NCI-H1436 treated with DMSO at 0.1 percent for 48 hours (cell line): ENCODE data around the gene SIPA1L3.
"Not testable (repeated sequence)": the region's sequence is repeated elsewhere in the genome, so short reads cannot be mapped to it uniquely, and the experiment has no call there.

Experiments used
- DNase-seq: peaks from one replicate; lab custom pipeline; 2025; lab: John Stamatoyannopoulos, UW

Gene SIPA1L3

DNA sequence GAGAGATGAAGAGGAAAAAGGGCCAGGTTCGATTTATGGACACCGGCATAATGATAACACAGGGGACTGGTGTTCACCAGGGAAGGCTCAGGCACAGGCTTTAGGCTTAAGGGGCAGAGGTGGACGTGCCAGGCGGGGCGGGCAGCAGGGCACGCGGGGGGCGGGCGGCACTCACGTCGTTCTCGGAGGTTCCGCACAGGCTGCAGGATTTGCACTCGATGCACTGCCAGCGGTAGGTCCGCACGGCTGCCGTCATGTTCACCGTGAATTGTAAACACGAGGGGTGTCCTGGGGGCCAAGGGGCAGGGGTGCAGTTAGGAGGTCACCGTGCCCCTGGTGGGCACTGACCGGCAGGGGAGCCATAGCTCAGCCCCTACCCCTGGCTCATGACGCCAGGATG is 306.5 kb downstream of the SIPA1L3 start:
- no peak for DNase-seq

DNA sequence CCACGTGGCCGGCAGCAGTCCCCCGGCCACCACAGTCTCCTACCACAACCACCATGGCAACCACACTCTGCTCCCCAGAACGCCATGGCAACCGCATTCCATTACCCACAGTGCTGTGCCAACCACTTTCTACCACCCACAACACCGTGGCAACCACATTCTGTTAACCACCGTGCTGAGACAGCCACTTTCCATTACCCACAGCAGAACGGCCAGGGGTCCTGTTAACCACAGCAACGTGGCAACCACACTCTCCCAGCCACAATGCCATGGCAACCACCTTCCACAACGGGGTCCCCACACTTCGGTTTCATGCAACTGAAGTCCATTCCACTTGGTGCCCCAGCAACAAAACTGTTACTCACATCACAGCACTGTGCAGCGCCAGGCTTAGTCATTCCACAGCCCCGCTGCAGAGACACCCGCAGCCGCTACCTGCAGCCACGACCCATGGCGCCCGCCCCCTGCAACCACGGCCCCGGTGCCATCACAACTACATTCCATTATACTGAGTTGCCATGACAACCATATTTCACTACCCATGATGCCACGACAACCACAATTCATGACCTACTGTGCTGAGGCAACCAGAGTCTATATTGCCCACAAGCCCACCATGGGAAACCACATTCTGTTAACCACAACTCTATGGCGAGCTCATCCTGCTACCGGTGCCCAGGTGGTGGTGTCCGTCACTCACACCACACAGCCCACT is 307.1 kb downstream of the SIPA1L3 start:
- DNase-seq = no peak

DNA sequence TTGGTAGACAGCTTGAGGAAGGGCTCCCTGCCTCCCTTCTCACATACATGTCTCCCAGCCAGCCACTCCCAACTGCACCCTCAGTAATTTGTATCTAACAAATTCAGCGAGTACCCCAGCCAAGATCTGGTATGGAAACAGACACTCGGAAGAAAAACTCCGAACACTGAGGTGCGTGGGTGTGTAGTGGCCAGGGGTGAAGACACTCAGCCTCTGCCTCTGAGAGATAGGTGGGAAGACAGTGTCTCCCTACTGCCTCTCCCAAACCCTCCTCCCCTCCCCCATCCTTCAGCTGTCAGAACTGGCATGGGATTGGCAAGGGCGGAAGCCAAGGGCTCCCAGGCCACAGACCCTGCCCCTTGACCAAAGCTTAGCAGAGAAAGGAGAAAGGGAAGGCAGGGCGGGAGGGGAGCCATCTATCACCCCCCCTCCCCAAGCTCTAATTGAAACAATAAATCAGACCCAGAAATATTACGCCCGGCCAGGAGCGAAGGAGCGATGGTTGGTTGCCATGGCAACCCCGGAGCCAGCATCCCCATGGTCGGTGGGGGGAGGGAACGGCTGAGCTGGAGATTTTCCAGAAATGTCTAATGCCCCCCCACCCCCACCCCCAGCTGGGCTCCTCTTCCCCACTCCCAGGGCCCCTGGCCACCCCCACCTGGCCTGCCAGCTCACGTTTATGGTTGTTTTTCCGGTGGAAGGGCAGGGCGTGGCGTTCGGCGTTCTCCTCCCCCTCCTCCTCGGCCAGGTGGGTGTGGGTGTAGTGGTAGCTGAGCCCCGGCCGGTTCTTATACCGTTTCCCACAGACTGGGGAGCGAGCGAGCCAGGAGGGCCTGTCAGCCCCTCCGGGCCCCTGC is 310.0 kb downstream of the SIPA1L3 start:
- DNase-seq = no peak

DNA sequence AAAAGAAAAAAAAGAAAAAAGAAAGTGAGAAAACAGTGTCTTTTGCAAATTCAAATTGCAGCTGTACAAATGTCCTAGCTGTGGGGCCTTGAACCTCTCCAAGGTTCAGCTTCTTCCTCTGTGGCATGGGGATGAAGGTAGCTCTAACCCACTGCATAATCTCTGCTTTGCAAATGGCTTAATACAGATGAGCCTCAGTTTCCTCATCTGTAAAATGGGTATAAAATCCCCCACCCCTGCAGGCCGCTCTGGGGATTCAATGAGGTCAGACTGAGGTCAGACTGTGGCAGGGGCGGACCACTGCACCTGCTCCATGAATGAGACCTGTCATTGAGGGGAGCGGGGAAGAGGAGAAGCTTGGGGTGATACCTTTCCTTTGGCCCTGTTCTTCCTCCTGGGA is 311.2 kb downstream of the SIPA1L3 start:
- no peak for DNase-seq

DNA sequence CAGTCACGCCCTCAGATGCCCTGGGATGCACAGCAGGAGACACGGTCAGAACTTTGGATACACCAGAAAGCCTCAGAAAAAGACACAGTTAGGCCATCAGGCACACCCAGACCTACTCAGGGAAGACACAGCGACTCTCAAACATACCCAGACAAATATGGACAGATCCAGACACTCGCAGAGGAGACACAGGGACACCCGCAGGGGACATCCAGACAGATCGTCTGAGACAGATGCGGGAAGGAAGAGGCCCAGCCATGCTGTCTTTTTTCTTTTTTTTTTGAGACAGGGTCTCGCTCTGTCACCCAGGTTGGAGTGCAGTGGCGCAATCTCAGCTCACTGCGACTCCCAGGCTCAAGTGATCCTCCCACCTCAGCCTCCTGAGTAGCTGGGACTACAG is 312.2 kb downstream of the SIPA1L3 start:
- no peak for DNase-seq

DNA sequence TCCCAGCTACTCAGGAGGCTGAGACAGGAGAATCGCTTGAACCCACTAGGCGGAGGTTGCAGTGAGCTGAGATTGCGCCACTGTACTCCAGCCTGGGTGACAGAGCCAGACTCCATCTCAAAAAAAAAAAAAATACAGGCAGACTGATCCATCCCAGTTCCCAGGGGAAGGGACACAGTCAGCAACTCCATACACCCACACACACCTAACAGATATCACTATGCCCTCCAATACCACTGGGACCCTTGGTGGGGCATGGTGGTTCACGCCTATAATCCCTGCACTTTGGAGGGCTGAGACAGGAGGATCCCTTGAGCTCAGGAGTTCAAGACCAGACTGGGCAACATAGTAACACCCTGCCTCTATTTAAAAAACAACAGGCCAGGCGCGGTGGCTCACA is 314.4 kb downstream of the SIPA1L3 start:
- no peak for DNase-seq

DNA sequence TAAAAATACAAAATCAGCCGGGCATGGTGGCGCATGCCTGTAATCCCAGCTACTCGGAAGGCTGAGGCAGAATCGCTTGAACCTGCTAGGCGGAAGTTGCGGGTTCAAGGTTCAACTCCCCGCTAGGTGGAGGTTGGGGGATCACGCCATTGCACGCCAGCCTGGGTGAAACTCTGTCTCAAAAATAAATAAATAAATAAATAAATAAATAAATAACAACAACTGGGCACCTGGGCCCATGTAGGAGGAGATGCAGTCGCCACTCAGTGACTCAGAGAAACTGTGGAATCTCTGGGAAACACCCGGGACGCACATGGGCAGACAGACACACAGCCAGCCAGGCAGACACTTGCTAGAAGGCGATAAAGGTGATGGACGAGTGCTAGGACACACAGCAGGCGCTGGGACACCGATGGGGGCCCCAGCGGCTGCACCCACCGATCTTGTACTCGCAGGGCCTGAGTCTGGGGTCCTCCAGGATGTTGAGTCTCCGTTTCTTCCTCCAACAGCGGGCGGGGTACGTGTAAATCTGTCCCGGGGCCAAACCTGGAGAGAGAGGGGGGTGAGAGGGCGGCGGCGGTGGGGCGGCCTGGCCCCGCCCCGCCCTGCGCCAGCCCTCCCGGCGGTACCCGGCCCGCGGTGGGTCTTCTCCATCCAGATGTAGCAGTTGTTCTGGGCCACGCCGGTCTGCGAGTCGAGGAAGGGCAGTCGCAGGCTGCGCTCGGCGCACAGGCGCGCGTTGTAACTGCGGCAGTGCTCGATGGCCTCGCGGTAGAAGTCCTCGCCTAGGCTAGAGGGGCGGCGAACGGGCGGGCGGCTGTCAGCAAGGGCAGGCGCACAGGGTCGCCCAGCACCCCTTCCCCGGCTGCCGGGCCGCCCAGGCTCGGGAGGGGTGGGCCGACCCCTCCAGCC is 315.2 kb downstream of the SIPA1L3 start:
- DNase-seq = no peak

DNA sequence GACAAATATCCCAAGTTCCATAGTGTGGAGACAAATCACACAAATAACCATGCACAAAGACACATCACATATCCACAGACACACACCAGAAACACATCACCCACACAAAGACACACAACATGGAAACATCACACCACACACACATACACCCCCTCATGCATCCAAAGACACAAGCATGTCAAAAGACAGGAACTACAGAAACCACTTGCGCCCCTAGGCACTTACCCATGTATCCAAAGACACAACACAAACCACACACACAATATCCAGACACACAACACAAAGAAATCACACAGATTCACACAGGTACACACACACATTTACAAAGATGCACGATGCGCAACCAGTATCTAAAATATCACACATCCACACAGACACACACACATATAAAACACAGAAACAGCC is 316.1 kb downstream of the SIPA1L3 start:
- DNase-seq = no peak

DNA sequence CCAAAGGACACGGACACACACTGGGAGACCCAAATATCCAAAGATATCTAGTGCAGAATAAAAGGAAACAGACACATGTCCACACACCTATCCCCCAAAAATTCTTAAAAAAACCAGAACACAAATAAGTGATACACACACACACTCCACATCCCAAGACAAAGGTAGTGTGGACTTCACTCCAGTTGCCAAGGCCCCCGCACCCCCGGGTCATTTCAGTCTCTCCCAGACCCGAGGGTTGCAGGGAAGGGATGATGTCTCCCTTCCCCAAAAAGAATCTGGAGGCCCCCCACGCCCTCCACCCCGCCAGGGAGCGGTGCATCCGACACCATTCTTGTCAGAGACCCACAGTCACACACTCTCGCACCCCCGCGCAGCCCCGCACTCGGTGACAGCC is 316.6 kb downstream of the SIPA1L3 start:
- DNase-seq = no peak

DNA sequence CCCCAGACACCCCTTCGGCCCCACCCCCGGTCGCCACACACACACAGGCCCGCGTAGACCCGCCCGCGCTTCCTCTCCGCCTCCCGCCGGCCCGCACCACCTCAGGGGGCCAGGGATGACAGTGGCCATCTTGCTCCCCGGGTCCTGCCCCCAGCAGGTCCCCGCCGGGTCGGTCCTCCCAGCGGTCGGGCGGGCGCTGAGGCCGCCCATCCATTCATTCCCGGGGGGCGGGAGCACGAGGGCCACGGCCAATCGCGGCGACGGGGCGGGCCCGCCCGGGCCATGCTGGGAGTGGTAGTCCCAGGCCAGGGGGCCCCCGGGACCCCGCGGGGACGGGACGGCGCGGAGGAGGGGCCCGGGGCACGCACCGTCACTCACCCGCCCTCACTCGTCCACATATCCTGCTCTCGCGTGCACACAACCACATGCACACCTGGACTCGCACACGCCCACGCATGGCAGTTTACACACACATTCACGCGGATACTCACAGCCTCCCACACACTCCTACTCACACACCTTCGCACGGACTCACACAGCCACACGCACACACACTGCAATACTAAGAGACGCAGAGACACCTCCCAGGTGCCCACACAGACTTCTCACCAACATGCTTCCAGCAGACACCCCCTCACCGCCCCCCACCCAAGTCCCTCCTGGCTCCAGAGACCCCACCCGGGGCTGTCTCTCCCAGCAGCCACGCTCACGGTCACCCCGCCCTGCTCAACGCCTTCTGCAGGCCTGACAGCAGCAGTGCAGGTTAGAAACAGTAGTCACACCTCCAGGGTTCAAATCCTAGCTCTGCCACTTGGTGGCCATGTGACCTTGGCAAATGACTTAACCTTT is 317.2 kb downstream of the SIPA1L3 start, which contains the start of gene DPF1:
TSS of gene DPF1 (minus strand) at position 209 of the 849 bp plus-strand sequence. CDS start at position 129, 80 bp downstream.
- DNase-seq = no peak

DNA sequence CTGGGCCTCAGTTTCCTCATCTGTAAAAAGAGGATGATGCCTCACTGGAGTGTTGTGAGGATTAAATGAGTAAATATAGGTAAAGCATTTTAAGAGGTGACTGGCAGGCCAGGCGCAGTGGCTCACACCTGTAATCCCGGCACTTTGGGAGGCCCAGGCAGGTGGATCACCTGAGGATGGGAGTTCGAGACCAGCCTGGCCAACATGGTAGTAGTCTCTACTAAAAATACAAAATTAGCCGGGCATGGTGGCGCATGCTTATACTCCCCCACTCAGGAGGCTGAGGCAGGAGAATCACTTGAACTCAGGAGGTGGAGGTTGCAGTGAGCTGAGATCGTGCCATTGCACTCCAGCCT is 317.8 kb downstream of the SIPA1L3 start:
- DNase-seq = not testable (repeated sequence)

DNA sequence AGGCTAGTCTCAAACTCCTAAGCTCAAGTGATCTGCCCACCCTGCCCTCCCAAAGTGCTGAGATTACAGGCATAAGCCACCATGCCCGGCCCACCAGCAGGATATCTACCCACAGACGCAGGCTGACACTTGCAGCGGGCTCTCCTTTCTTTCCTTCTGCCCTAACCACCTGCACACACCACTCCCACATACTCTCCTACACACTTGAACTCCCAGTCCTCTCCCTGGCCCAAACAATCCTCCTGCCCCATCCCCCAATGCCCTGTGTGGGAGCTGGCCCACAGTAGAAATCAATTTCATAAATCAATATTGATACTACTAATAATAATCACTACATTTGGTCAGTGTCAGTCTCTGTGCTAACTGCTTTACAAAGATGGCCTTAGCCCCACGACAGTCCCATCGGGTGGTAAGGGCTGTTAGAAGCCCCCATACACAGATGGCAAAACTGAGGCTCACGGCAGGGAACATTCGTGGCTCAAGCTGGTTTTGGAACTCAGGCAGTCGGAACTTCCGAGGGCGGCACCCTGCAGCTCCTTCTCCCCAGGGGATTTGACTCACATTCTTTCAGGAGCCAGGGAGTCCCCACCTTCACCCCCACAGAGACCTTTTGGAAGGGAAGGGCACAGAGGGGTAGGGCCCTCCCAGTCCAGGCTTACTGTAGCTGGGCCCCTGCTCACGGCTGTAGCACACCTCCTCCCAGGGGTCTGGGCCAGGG is 320.4 kb downstream of the SIPA1L3 start:
- DNase-seq = no peak

DNA sequence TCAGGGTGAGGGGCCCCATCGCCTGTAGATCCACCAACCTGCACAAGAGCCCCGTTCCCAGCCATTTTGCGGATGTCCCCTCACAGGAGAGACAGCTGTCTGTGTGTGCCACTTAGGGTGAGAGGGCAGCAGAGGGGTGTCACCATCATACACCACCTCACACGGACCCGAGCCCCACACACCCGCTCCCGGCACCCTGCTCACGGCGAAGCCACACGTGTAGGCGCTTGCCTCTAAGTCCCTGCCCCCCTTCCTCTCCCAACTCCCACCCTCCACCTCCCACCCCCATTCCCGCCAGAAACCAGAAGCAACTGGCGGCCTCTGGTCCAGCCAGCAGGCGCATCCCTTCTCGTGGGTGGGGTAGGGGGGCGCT is 321.0 kb downstream of the SIPA1L3 start:
- DNase-seq = no peak

DNA sequence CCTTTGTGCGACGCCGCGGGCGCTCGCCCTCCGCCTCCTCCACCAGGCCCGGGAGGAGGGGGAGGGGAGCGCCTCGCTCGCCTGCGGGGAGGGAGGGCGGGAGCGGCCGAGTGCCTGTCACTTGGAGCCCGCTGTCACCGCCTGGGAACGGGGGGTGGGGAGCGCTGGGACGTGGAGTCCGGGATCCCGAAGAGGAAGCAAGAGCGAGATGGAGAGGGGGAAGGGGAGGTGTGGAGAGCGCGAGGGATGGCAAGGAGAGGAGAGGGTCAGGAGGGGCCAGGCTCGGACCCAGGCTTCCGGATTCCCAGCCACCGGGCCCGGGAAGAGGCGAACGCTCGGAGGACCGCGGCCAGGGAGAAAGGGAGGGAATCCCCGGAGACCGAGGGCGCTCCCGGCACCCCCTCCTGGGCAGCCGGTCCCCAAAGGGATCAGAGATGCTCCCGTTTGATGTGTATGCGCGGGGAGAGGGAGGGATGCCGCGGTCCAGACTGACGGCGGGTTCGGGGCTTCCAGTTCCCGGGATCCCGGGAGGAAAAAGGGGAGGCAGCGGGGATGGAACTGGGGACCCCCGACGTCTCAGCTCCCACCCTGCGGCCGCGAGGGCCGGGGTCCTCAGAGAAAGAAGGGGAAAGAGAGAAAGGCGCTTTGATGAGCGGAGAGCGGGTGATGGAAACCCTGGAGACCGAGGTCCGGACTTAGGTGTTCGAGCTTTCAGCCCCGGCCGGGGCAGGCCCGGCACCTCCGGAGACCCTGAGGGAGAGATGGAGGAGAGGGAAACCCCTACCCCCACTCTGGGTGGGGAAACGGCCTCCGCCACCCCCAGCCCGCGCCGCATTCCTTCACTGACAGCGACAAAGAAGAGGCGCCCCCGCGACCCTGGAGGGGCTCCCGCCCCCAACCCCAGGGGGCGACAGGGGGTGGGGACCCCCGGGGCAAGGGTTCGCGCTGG is 321.8 kb downstream of the SIPA1L3 start:
- no peak for DNase-seq

DNA sequence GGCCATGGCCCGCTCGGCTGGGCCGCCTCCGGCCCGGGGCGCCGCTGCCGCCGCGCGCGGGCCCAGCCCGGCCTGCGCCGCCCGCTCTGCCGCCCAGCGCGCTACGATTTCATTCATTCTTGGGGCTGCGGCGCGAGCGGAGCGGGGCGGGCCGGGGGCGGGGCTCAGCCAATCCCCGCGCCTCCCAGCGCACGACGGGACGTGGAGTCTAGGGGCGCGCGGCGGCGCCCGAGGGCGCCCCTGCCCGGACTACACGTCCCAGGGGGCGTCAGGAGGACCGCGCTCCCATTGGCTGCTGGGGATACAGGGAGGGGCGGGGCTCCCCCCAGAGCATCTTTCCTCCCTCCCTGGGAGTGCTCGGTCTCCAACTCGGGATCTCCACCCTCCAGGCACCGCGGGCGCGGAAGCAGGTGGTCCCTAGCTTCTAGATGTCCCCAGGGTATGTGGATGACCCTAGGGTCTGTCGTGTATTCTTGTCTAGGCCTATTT is 322.6 kb downstream of the SIPA1L3 start:
- DNase-seq = peak; percentile 77

DNA sequence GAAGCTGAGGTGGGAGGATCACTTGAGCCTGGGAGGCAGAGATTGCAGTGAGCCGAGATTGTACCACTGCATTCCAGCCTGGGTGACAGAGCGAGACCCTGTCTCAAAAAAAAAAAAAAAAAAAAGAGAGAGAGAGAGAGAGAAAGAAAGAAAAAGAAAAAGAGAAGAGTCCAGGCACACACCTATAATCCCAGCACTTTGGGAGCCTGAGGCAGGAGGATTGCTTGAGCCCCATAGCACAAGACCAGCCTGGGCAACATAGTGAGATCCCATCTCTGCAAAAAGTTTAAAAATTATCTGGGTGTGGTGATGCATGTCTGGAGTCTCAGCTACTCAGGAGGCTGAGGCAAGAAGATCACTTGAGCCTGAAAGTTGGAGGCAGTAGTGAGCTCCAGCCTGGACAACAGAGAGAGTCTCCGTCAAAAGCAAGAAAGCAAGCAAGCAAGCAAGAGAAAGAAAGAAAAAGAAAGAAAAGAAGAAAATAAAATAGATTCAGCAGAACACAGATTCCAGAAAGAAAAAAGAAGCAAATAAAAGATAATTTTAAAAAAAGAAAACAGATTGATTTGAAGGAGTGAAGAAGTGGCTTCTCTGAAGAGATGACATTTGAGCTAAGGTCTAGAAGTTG is 323.6 kb downstream of the SIPA1L3 start:
- not testable (repeated sequence) for DNase-seq

DNA sequence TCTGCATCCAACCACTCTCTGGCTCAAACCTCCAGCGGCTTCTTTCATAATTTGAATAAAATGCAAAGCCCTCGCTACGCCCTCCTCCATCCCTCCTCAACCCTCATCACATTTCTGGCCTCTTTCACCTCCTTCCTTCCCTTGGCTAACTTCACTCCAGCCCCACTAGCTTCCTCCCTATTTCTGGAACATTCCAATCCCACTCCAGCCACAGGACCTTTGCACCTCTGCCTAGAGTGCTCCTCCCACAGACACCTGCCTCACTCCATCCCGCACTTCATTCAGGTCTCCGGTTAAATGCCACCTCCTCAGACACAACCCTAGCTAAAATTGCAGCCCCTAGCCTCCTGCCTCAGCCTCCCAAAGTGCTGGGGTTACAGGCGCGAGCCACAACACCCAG is 324.9 kb downstream of the SIPA1L3 start:
- DNase-seq = no peak

DNA sequence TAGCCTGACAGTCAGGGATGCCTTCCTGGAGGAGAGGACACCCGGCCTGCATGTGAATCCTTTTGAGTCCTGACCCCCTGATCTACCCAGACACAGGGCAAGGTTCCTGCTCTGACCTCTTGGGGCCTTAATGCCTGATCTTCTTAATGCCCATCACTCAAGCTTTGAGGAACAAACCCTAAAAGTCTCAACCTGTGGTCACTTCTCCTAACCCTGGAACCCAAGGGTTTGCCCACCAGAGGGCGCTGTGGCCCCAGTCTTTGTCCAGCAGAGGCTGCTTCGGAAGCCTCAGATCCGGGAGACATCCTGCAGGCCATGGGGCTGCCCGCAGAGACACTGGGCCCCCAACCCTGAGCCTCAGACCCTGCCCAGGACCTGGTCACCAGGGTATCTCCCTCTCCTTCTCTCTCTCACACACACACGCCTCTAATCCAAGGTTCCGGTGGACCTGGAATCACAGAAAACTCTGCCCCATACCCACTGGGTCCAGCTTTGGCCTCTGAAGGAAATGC is 326.8 kb downstream of the SIPA1L3 start:
- no peak for DNase-seq

DNA sequence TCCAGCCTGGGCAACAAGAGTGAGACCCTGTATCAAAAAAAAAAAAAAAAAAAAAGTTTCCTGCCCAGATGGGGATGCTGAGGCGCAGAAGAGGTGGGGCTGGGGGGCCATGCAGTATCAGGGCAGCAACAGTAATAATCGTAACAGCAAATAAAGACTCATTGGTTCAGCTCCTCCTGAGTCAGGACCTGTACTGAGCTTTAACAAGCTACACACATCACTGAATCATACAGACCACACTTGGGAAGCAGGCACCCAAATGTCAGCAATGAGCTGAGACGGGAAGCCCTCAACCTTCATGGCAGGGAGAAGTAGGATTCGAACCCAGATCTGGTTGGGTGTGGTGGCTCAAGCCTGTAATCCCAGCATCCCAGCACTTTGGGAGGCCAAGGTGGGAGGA is 327.6 kb downstream of the SIPA1L3 start:
- DNase-seq = no peak
